Upper lobe of left lung (tissue), 6 donors: ENCODE measurements around the gene PIP4K2C. TPM values are rescaled to one million over a fixed set of nuclear protein-coding genes. Genes with fewer than 3 reads are reported as not detected.

ENCODE experiments used
- ATAC-seq, 2 donors: fragments of 200-7000 bp; cut with Tn5 transposase; one replicate each; pipeline ENCODE4 v1.9.1; 2022; ENCODE audit warnings: mild to moderate bottlenecking in 2 of 2, moderate library complexity in 2 of 2; ENCODE audit not compliant: low FRiP score in 2 of 2
- DNase-seq, 2 donors: peaks; one replicate each; pipeline ENCODE4 v3.0.0-alpha.2; 2019 to 2020
- H3K27ac ChIP-seq, 4 donors: fragments of 200-600 bp; sonication (generic); one replicate each; pipeline ENCODE4 v1.5.1; 2016 to 2019
- H3K27me3 ChIP-seq, 4 donors: fragments of 200-600 bp; sonication (generic); one replicate each; pipeline ENCODE4 v1.5.1; 2017 to 2019
- H3K36me3 ChIP-seq, 4 donors: fragments of 200-600 bp; sonication (generic); one replicate each; pipeline ENCODE4 v1.5.1; 2016 to 2019
- H3K4me1 ChIP-seq, 4 donors: fragments of 200-600 bp; sonication (generic); one replicate each; pipeline ENCODE4 v1.5.1; 2018 to 2019
- H3K4me3 ChIP-seq, 4 donors: fragments of 200-600 bp; sonication (generic); one replicate each; pipeline ENCODE4 v1.5.1; 2017 to 2019; ENCODE audit warnings: mild to moderate bottlenecking in 2 of 4, moderate library complexity in 1 of 4
- H3K9me3 ChIP-seq, 4 donors: fragments of 200-600 bp; sonication (generic); one replicate each; pipeline ENCODE4 v1.5.1; 2018 to 2019
- CTCF ChIP-seq, 6 experiments: fragments of 450-650 bp in 4 of 6; fragments of 200-600 bp in 2 of 6; sonication (generic) in 2 of 6; IDR thresholded peaks; one replicate each; pipeline ENCODE4 v1.5.1; 2016 to 2019; ENCODE audit warnings: antibody characterized with exemption in 6 of 6
- EP300 ChIP-seq, 4 donors: sonication (generic); formaldehyde crosslinking; IDR thresholded peaks; one replicate each; pipeline ENCODE4 v1.5.1; 2017; ENCODE audit warnings: antibody characterized with exemption in 4 of 4, control low read depth in 2 of 4
- POLR2A ChIP-seq, 4 donors: fragments of 450-650 bp; IDR thresholded peaks; one replicate each; pipeline ENCODE4 v1.5.1; 2016 to 2017; ENCODE audit warnings: antibody characterized with exemption in 4 of 4, mild to moderate bottlenecking in 2 of 4
- POLR2AphosphoS5 ChIP-seq, 2 donors: sonication (generic); formaldehyde crosslinking; IDR thresholded peaks; one replicate each; pipeline ENCODE4 v1.5.1; 2017; ENCODE audit warnings: antibody characterized with exemption in 2 of 2
- WGBS, 2 donors: methylation state at CpG; one replicate each; pipeline ENCODE4 v1.1.5; 2017 to 2018; 5-methylcytosine and 5-hydroxymethylcytosine counted together
- total RNA-seq, 6 donors: library from RNA; depleted of rRNA in 4 of 6; stranded (reverse); fragments of >200 nt in 4 of 6; gene quantifications; one replicate each; pipeline versions ENCODE4 v1.1.0 to v1.2.1, GENCODE V29; 2016 to 2021
- donor health status: DM: no; HTN: no; CAD: no; lungs with moderate emphysema.
- donor health status: DM: no; HTN: yes; CAD: no; lungs with severe emphysema.

PIP4K2C gene
- total RNA-seq, 6 donors from 2014 or later = 13.4 to 56.7 (median 30.7) TPM

- Histone ChIP-seq H3K27ac (peak within 1 kb of the TSS; percentile 87 to 92 (median 91)), H3K27me3 (peaks cover 0 to 18% (median 10%) of the 10 kb centered on the region in 4 donors), H3K36me3 (peaks cover 0 to 12% (median 4%) of the 10 kb centered on the region in 4 donors), H3K4me3 (peak within 1 kb of the TSS; percentile 58 to 87 (median 82)), H3K4me1 (peaks cover 28 to 50% (median 33%) of the 10 kb centered on the region in 4 donors), H3K9me3 (no peaks in the 10 kb centered on the region)
- ATAC-seq = peak; percentile 98
- 1% methylated on average over 33 to 38 of the region's 56 CpGs for WGBS, 2 donors
- peak; percentile 90 to 98 for DNase-seq
- TF ChIP-seq POLR2A (IDR thresholded peaks at IDR 0.05) (peak in 3 of 4 donors; percentile 21 to 63 (median 56)), CTCF (IDR thresholded peaks at IDR 0.05) (peak in 2 of 6 experiments; percentile 4 to 13), EP300 (IDR thresholded peaks at IDR 0.05) (no peak), POLR2AphosphoS5 (IDR thresholded peaks at IDR 0.05) (peak; percentile 62 to 65)
These were observed 44.3 kb upstream of the PIP4K2C start, which contains the start of gene DCTN2 for GRCh38 chr12:57546438-57547287. Gene DCTN2, minus strand, starts transcription at chr12:57547192. Its CDS starts 129 bp downstream, at chr12:57547063.

DNA sequence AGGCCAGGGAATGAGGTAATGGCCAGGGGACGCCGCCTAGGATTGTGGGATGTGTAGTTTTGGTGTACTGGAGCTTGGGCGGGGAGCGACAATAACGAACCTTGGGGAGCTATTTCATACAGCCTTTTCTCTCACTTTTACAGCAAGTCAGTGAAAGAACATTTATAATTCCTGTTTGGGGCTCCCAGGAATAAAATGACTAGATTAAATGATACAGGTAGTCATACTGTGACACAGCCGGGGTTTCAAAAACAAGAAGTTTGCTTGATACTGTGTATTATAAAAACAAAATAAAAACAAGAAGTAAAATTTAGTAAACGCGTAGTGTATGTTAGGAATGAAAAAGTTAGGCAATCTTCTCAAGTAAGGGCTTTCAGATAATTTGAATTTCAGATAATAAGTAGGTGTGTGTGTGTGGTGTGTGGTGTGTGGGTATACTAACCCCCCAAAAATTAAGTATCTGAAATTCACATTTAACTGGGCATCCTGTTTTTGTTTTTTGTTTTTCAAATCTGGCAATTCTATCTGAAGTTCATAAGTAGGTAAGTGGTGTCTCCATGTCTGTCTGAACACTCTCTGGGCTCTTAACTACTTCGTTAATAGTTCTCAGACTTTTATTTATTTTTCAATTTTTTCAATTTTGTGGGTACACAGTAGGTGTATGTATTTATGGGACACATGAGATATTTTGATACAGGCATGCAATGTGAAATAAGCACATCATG lies 43.5 kb upstream of the PIP4K2C start:
- TF ChIP-seq POLR2AphosphoS5 (IDR thresholded peaks at IDR 0.05) (no peak), EP300 (IDR thresholded peaks at IDR 0.05) (no peak), CTCF (IDR thresholded peaks at IDR 0.05) (no peak), POLR2A (IDR thresholded peaks at IDR 0.05) (no peak)
- WGBS, 2 donors = 19 to 21% methylated on average over 9 of the region's 9 CpGs
- H3K4me1 ChIP-seq = peaks cover 28 to 50% (median 33%) of the 10 kb centered on the region in 4 donors
- peaks cover 0 to 5% (median 0%) of the 10 kb centered on the region in 4 donors for H3K36me3 ChIP-seq
- H3K27me3 ChIP-seq = peaks cover 0 to 18% (median 10%) of the 10 kb centered on the region in 4 donors
- H3K27ac ChIP-seq = peak overlapping the region in 3 of 4 donors; percentile 87 to 92 (median 92)
- DNase-seq (no peak), ATAC-seq (no peak)
- H3K4me3 ChIP-seq = peak overlapping the region in 3 of 4 donors; percentile 58 to 84 (median 81)
- H3K9me3 ChIP-seq = no peaks in the 10 kb centered on the region

DNA sequence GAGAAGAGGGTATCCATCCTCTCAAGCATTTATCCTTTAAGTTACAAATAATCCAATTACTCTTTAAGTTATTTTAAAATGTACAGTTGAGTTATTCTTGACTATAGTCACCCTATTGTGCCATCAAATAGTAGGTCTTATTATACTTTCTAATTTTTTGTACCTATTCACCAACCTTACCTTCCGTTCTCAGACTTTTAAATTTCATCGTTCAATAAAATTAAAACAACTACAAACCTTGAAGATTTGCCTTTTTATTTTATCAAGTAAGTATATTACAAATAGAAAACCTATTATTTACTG lies 43.0 kb upstream of the PIP4K2C start:
- no peak for ATAC-seq
- Histone ChIP-seq H3K9me3 (no peaks in the 10 kb centered on the region), H3K27me3 (peaks cover 0 to 18% (median 10%) of the 10 kb centered on the region in 4 donors), H3K4me3 (no peak overlapping the region), H3K4me1 (peaks cover 28 to 50% (median 33%) of the 10 kb centered on the region in 4 donors), H3K36me3 (no peaks in the 10 kb centered on the region), H3K27ac (no peak overlapping the region)
- no peak for DNase-seq
- TF ChIP-seq CTCF (IDR thresholded peaks at IDR 0.05) = no peak
- no peak for TF ChIP-seq POLR2AphosphoS5 (IDR thresholded peaks at IDR 0.05)
- no peak for TF ChIP-seq POLR2A (IDR thresholded peaks at IDR 0.05)
- no peak for TF ChIP-seq EP300 (IDR thresholded peaks at IDR 0.05)
- 94 to 98% methylated on average over 2 of the region's 2 CpGs for WGBS, 2 donors

DNA sequence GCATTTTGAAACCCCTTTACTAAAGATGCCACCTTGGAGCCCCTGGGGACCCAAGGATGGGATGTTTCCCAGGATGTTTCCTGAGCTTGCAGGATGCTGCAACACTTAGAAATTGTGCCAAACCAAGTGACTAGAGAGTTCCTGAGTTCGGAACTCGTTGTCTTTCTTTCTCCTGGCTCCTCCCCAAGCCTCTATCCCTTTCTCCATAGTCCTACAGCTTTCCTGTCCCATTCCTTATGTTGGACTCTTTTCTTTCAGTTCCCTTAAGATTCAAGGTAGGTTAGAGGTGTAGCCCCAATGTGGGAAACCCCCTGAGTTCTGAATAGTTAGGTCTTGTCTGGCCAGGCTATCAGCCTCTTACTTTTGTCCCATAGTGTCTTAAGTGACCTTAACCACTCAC lies 42.5 kb upstream of the PIP4K2C start:
- peaks cover 28 to 49% (median 32%) of the 10 kb centered on the region in 4 donors for H3K4me1 ChIP-seq
- no peaks in the 10 kb centered on the region for H3K36me3 ChIP-seq
- 37 to 40% methylated on average over 2 of the region's 2 CpGs for WGBS, 2 donors
- no peaks in the 10 kb centered on the region for H3K9me3 ChIP-seq
- DNase-seq = no peak
- H3K4me3 ChIP-seq = no peak overlapping the region
- peaks cover 0 to 18% (median 10%) of the 10 kb centered on the region in 4 donors for H3K27me3 ChIP-seq
- H3K27ac ChIP-seq = no peak overlapping the region
- no peak for TF ChIP-seq EP300 (IDR thresholded peaks at IDR 0.05)
- no peak for TF ChIP-seq POLR2AphosphoS5 (IDR thresholded peaks at IDR 0.05)
- TF ChIP-seq CTCF (IDR thresholded peaks at IDR 0.05) = no peak
- no peak for TF ChIP-seq POLR2A (IDR thresholded peaks at IDR 0.05)
- ATAC-seq = no peak
